ENCODE measurements around the gene HES1. TPM values are rescaled to one million over a fixed set of nuclear protein-coding genes. Genes with fewer than 3 reads are reported as not detected.
A peak's percentile ranks its signal among the peaks of the same experiment; 100 is the strongest.

HES1 gene
- total RNA-seq, 1 donor from 2014 or later, result 40.3 TPM

DNA sequence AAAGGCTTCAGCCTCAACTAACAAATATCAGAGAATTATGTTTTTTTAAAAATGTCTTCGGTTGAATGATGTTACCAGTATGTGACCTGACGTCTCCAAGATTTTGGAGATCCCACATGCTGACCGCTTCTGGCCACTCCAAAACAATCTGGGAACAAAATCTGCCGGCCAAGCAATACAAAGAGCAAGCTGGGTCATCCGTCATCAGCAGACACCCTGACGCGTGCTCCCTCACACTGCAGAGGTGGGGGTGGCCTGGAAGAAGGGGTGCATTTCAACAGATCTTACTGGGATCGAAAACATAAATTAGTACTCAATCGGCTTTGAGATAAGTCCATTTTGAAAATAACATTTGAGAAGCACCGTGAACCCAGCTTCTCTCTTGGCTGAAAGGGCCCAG is 33.6 kb downstream of the HES1 start:
- no peaks in the 10 kb centered on the region for H3K36me3 Mint-ChIP-seq (ENCODE audit: low read depth, unreplicated experiment)
- no peaks in the 10 kb centered on the region for H3K9me3 Mint-ChIP-seq (ENCODE audit: unreplicated experiment)
- H3K27ac Mint-ChIP-seq (ENCODE audit: unreplicated experiment), result no peak overlapping the region
- no peak overlapping the region for H3K4me3 Mint-ChIP-seq (ENCODE audit: unreplicated experiment)
- peaks cover 1% of the 10 kb centered on the region for H3K27me3 Mint-ChIP-seq (ENCODE audit: unreplicated experiment)
- DNase-seq (ENCODE audit: low spot score), result no peak
- TF ChIP-seq, protein P1, sequence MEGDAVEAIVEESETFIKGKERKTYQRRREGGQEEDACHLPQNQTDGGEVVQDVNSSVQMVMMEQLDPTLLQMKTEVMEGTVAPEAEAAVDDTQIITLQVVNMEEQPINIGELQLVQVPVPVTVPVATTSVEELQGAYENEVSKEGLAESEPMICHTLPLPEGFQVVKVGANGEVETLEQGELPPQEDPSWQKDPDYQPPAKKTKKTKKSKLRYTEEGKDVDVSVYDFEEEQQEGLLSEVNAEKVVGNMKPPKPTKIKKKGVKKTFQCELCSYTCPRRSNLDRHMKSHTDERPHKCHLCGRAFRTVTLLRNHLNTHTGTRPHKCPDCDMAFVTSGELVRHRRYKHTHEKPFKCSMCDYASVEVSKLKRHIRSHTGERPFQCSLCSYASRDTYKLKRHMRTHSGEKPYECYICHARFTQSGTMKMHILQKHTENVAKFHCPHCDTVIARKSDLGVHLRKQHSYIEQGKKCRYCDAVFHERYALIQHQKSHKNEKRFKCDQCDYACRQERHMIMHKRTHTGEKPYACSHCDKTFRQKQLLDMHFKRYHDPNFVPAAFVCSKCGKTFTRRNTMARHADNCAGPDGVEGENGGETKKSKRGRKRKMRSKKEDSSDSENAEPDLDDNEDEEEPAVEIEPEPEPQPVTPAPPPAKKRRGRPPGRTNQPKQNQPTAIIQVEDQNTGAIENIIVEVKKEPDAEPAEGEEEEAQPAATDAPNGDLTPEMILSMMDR (IDR thresholded peaks at IDR 0.05; ENCODE audit: unreplicated experiment), result no peak
- peaks cover 37% of the 10 kb centered on the region for H3K4me1 Mint-ChIP-seq (ENCODE audit: unreplicated experiment)

DNA sequence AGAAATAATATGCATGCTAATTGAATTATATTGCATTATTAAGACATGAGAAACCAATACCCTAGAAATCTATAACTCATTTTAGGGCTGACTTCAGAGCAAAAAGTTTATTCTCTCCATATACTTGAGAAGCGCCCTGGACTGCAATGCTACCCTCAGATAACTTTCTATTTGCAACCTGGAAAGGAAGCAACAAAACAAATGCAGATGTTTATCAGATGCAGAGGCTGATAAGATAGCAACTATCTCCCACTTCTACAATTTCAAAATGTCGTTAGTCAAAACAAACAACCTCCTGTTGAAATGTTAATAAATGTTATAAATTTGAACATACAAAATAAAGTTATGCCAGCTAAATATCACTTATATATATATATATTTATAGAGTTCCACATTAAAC is 34.8 kb downstream of the HES1 start:
- peaks cover 31% of the 10 kb centered on the region for H3K4me1 Mint-ChIP-seq (ENCODE audit: unreplicated experiment)
- H3K4me3 Mint-ChIP-seq (ENCODE audit: unreplicated experiment), result no peak overlapping the region
- peaks cover 1% of the 10 kb centered on the region for H3K27me3 Mint-ChIP-seq (ENCODE audit: unreplicated experiment)
- H3K36me3 Mint-ChIP-seq (ENCODE audit: low read depth, unreplicated experiment), result no peaks in the 10 kb centered on the region
- H3K9me3 Mint-ChIP-seq (ENCODE audit: unreplicated experiment), result no peaks in the 10 kb centered on the region
- TF ChIP-seq, protein P1 (IDR thresholded peaks at IDR 0.05; ENCODE audit: unreplicated experiment), result no peak
- no peak overlapping the region for H3K27ac Mint-ChIP-seq (ENCODE audit: unreplicated experiment)
- DNase-seq (ENCODE audit: low spot score), result no peak

DNA sequence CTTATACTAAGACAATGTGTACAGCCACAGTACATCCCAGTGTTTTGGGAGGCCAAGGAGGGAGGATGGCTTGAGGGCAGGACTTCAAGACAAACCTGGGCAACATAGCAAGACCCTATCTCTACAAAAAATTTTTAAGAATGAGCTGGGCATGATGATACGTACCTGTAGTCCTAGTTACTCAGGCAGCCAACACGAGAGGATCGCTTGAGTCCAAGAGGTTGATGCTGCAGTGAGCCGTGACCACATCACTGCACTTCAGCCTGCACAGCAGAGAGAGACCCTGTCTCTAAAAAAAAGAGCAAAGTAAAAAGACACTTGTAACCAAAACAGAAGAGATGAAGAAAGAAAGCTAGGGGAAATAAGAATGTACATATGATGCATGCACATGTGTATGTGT is 38.5 kb downstream of the HES1 start:
- Mint-ChIP-seq H3K4me1 (ENCODE audit: unreplicated experiment) (peaks cover 28% of the 10 kb centered on the region), H3K27me3 (ENCODE audit: unreplicated experiment) (no peaks in the 10 kb centered on the region), H3K27ac (ENCODE audit: unreplicated experiment) (no peak overlapping the region), H3K4me3 (ENCODE audit: unreplicated experiment) (no peak overlapping the region), H3K9me3 (ENCODE audit: unreplicated experiment) (no peaks in the 10 kb centered on the region), H3K36me3 (ENCODE audit: low read depth, unreplicated experiment) (no peaks in the 10 kb centered on the region)
- no peak for DNase-seq (ENCODE audit: low spot score)
- TF ChIP-seq, protein P1 (IDR thresholded peaks at IDR 0.05; ENCODE audit: unreplicated experiment), result no peak

DNA sequence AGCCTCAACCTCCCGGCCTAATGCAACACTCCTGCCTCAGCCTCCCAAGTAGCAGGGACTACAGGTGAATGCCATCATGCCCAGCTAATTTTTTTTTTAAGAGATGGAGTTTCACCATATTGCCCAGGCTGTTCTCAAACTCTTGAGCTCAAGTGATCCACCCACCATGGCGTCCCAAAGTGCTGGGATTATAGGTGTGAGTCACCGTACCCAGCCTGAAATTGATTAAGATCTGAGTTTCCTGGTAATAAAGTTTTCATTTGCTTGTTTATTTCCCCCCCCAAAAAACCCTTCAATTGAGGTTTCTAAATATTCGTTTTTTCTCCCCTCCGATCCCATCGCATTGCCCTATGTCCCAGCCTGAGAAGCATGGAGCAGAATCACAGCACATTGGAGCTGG is 39.0 kb downstream of the HES1 start:
- no peaks in the 10 kb centered on the region for H3K36me3 Mint-ChIP-seq (ENCODE audit: low read depth, unreplicated experiment)
- peaks cover 32% of the 10 kb centered on the region for H3K4me1 Mint-ChIP-seq (ENCODE audit: unreplicated experiment)
- TF ChIP-seq, protein P1 (IDR thresholded peaks at IDR 0.05; ENCODE audit: unreplicated experiment), result no peak
- no peaks in the 10 kb centered on the region for H3K9me3 Mint-ChIP-seq (ENCODE audit: unreplicated experiment)
- no peak for DNase-seq (ENCODE audit: low spot score)
- H3K27ac Mint-ChIP-seq (ENCODE audit: unreplicated experiment), result no peak overlapping the region
- no peaks in the 10 kb centered on the region for H3K27me3 Mint-ChIP-seq (ENCODE audit: unreplicated experiment)
- no peak overlapping the region for H3K4me3 Mint-ChIP-seq (ENCODE audit: unreplicated experiment)

DNA sequence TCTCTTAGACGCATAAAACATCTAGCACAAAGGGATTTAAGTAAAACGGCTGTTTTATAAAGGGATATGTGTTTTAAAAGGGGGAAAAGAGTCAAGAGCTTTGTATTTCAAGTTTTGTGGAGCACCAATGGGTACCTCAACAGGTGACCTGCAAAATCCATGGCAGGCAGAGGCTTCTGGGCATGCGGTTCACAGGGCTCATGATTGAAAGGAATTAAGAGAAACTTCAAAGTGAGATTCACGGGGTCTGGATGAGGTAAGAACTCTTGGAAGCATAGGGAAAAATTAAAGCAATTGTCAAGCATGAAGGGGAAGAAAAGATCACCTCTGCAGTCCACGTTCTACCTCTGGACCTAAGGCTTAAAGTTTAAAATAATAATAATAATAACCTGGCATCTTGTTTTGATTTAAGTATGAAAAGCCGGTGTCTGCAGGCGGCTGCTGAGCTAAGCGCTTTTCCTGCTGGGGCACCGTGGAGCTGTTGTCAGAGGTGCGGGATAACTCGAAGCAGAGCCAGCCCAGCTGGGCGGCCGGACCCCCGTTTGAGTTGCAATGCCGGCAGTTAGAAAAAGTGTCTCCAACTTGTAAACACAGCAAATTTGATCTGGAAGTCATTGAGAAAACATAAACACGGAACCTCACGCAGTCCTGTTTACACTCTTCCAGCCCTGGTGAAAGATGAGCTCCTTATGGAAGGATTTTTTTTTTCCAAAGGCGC is 40.5 kb downstream of the HES1 start:
- Mint-ChIP-seq H3K27ac (ENCODE audit: unreplicated experiment) (no peak overlapping the region), H3K27me3 (ENCODE audit: unreplicated experiment) (no peaks in the 10 kb centered on the region), H3K4me3 (ENCODE audit: unreplicated experiment) (no peak overlapping the region), H3K4me1 (ENCODE audit: unreplicated experiment) (peaks cover 37% of the 10 kb centered on the region), H3K9me3 (ENCODE audit: unreplicated experiment) (no peaks in the 10 kb centered on the region), H3K36me3 (ENCODE audit: low read depth, unreplicated experiment) (no peaks in the 10 kb centered on the region)
- TF ChIP-seq, protein P1 (IDR thresholded peaks at IDR 0.05; ENCODE audit: unreplicated experiment), result no peak
- DNase-seq (ENCODE audit: low spot score), result peak; percentile 25
